GOT3 (cell line): ENCODE results near the gene THAP11.
"Not testable (repeated sequence)": the region's sequence is repeated elsewhere in the genome, so short reads cannot be mapped to it uniquely, and the experiment has no call there.

ENCODE experiments used
- DNase-seq: peaks from one replicate; lab custom pipeline; 2025; ENCODE audit warnings: mixed read lengths; lab: John Stamatoyannopoulos, UW

THAP11 gene

GRCh38 chr16:67862623-67863583 lies 20.8 kb downstream of the THAP11 start:
- DNase-seq: peak; percentile 32

DNA sequence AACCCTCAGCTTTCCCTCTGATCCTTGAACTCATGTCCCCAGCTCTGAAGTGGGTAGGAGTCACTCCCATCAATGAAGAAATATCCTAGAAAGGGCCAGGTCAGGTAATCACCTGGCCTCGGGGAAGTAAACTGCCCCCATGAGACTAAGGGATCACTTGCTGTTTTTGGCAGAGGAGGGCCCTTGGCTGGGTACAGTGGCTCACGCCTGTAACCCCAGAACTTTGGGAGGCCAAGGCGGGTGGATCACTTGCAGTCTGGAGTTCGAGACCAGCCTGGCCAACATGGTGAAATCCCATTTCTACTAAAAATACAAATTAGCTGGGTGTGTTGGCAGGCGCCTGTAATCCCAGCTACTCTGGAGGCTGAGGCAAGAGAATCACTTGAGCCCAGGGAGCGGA lies 21.9 kb downstream of the THAP11 start:
- not testable (repeated sequence) for DNase-seq

- no peak for DNase-seq
Observed at GRCh38 chr16:67864594-67864993, 22.5 kb downstream of the THAP11 start.

GRCh38 chr16:67865318-67865717 lies 23.2 kb downstream of the THAP11 start:
- no peak for DNase-seq

GRCh38 chr16:67868290-67868689 lies 26.2 kb downstream of the THAP11 start:
- no peak for DNase-seq

DNA sequence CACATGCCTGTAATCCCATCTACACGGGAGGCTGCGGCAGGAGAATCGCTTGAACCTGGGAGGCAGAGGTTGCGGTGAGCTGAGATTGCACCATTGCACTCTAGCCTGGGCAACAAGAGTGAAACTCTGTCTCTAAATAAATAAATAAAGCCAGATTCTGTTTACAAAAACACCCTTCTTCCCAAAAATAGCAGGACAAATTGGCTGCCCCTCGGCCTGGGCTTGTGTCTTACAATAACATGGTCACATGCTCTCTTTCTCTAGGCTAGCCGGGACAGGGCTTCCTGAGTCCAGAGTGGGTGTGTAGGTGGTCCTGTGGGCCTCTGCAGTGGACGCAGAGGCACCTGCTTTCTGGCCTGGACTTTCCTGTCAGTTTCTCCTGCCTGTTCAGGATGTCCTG lies 27.5 kb downstream of the THAP11 start:
- no peak for DNase-seq

DNA sequence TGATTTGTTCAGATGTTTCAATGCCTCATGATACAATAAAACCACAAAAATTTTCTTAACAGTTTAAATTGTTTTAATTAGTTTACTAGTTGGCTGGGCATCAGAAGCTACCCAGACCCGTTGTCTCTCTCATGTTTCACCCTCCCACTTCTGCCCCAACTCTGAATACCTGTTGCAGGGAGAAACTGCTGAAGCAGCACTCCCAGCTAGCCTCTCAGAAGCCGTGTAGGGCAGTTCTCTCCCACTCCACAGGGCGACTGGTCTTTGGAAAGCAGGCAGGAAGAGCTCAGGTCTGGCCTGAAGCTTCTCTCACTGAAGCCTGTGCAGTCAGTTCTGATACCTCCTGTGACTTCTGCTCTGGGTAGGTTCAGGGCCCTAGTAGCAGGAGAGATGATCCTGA lies 29.1 kb downstream of the THAP11 start:
- DNase-seq: no peak

- no peak for DNase-seq
Observed at GRCh38 chr16:67872131-67872630, 30.1 kb downstream of the THAP11 start.

DNA sequence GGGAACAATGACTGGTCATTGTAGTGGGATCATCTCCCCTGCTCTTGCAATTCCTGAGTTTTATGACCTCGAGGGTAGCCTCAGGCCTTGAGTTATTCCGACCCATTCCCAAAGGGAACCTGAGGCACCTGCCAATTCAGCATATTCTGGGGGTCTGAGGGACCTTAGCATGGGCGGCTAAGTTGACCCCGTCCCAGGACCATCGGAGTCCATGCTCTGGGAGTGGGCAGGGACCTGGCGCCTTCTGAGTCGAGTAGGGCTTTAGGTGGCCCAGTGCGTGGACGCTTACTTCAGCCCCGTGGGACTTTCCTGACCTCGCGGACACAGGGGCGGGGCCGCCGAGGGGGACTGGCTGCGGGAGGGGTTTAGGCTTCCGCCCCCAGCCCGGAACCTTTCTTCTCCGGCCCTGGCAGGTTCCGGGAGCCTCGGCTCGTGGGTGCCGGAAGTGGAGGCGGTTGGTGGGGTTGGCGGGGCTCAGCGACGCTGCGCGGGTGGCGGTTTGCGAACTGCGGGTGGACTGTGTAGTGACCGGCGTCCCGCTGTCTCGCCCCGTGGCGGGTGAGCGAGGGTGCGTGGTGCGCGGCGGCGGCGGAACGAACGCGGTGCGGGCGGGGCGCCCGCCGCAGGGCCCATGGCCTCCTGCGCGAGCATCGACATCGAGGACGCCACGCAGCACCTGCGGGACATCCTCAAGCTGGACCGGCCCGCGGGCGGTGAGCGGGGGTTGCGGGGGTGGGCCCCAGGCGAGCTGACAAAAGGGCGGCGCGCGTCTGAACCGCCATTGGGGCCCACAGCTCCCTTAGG lies 30.7 kb downstream of the THAP11 start, which contains the start of gene EDC4:
Gene EDC4, plus strand, starts transcription at position 422 of the 804 bp plus-strand sequence. Its CDS starts 210 bp downstream, at position 632.
- DNase-seq: peak; percentile 55

DNA sequence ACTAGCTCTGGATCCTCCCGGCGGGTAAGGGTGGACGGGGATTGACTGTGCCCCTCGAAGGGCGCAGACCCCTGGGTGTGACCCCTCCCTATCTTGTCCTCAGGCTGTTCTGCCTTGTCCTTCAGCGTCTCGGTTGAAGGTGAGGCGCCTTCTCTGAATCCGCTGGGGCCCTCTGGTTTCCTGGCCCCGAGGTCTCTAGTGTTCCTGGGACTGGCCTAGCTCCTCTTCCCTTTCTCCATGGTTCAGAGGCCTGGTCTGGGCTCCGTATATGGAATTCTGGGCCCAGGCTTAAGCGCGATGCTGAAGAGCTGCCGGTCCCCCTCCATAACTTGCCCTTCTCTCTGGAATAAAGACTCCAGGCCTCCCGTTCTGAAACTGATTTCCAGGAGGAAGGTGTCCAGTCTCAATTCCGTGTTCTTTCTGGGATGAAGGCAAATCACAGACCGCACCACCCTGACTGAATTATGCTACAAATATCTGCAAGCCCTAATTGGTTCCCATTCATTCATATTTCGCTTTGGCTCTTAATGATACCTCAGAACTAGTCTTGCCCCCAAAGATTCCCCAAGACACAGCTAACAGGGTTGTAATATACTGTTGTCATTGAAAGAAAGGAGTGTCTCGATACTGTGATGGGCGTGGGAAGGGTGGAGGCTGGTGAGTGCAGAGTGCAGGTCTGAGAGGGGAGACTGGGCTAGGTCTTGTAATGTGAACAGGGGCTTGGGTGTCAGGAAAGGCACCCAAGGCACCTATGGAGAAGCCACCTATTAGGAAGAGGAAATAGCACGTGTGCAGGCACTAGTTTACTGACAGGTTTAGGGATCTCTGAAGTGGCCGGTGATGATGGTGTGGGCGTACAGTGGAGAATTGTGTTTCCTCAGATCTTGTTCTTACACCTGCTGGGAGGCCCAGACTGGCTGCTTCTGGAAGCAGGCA lies 31.6 kb downstream of the THAP11 start:
- DNase-seq: no peak

- no peak for DNase-seq
Observed at GRCh38 chr16:67874372-67874771, 32.3 kb downstream of the THAP11 start.

- no peak for DNase-seq
Observed at GRCh38 chr16:67877064-67877463, 34.9 kb downstream of the THAP11 start.

GRCh38 chr16:67878232-67878631 lies 36.1 kb downstream of the THAP11 start:
- DNase-seq: no peak

DNA sequence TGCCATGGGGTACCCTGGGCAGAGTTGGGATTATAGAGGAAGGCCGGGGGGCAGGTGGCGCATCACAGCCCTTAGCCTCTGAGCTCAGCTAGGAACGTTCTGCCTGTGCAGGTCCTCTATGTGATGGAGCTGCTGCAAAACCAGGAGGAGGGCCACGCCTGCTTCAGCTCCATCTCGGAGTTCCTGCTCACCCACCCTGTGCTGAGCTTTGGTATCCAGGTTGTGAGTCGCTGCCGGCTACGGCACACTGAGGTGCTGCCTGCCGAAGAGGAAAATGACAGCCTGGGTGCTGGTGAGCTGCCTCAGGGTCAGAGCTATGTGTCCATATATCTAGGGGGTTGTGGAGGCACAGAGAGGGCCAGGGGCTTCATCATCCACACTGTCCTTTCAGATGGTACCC lies 36.7 kb downstream of the THAP11 start:
- no peak for DNase-seq

- DNase-seq: no peak
Observed at GRCh38 chr16:67879462-67879861, 37.3 kb downstream of the THAP11 start.

- no peak for DNase-seq
Observed at GRCh38 chr16:67879936-67880335, 37.8 kb downstream of the THAP11 start.

DNA sequence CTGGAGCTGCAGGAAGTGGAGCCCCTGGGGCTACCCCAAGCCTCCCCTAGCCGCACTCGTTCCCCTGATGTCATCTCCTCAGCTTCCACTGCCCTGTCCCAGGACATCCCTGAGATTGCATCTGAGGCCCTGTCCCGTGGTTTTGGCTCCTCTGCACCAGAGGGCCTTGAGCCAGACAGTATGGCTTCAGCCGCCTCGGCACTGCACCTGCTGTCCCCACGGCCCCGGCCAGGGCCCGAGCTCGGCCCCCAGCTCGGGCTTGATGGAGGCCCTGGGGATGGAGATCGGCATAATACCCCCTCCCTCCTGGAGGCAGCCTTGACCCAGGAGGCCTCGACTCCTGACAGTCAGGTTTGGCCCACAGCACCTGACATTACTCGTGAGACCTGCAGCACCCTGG lies 38.5 kb downstream of the THAP11 start:
- no peak for DNase-seq

GRCh38 chr16:67881621-67882161 lies 39.6 kb downstream of the THAP11 start:
- DNase-seq: no peak

DNA sequence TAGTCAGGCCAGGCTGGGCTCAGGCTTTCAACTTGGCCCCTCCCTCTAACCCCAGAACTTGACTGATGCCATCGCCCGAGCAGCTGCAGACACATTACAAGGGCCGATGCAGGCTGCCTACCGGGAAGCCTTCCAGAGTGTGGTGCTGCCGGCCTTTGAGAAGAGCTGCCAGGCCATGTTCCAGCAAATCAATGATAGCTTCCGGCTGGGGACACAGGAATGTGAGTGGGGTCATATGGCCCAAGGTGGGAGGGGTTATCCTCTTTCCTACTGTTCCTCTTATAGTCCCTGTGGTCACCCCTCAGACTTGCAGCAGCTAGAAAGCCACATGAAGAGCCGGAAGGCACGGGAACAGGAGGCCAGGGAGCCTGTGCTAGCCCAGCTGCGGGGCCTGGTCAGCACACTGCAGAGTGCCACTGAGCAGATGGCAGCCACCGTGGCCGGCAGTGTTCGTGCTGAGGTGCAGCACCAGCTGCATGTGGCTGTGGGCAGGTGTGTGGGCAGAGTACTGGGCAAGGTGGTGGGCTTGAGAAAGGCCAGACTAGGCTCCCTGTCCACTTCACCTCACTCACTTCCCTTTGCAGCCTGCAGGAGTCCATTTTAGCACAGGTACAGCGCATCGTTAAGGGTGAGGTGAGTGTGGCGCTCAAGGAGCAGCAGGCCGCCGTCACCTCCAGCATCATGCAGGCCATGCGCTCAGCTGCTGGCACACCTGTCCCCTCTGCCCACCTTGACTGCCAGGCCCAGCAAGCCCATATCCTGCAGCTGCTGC lies 40.4 kb downstream of the THAP11 start:
- no peak for DNase-seq

DNA sequence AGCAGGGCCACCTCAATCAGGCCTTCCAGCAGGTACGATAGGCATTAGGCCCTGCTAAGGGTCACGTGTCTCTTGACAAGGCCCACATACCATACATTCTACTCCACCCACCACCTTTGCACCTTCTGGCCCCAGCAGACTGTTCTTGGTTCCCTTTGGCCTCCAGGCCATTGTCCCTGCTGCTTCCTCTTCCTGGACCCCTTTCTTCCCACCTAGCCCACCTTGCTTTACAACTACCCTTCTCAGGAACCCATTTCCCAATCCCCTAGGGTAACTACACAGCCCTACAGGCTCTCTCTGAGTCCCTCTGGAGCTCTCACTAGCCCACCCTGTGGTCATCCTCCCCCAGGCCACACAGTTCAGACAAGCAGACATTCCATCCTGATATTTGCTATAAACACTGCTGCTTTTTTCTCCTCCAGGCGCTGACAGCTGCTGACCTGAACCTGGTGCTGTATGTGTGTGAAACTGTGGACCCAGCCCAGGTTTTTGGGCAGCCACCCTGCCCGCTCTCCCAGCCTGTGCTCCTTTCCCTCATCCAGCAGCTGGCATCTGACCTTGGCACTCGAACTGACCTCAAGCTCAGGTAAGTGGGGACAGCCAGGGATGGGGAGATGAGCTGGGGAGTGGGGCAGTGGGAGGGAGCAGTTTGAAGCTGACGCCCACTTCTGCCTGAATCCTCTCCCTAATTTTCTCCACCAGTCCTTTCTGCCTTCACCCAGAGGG lies 41.2 kb downstream of the THAP11 start:
- no peak for DNase-seq
